Sciatic nerve (tissue), 2 donors: ENCODE data around the gene TIMM29. TPM values are rescaled to one million over a fixed set of nuclear protein-coding genes. Genes with fewer than 3 reads are reported as not detected.

Experiments used
- ATAC-seq: fragments of 200-7000 bp; cut with Tn5 transposase; one replicate; pipeline ENCODE4 v1.9.1; 2020; ENCODE audit warnings: mild to moderate bottlenecking, moderate library complexity
- DNase-seq: peaks from one replicate; pipeline ENCODE4 v3.0.0-alpha.2; 2020; ENCODE audit warnings: low spot score
- intact Hi-C: fragments of 100-400 bp; cut with DNase I; formaldehyde crosslinking; loops from one replicate; pipeline ENCODE4 v1.14.2; 2022
- total RNA-seq: library from RNA; stranded (reverse); fragmentation: NEBNext Ultra II Directional; extraction: Animal tissue kit (Norgen Biotek cat#: 25700); gene quantifications from one replicate; pipeline ENCODE4 v1.2.1, GENCODE V29; 2021
- donor health status: DM: no; HTN: no; CAD: no.
- donor health status: DM: no; HTN: no; CAD: no.

Gene TIMM29
- total RNA-seq, 1 donor from 2014 or later, result 14.4 TPM

DNA sequence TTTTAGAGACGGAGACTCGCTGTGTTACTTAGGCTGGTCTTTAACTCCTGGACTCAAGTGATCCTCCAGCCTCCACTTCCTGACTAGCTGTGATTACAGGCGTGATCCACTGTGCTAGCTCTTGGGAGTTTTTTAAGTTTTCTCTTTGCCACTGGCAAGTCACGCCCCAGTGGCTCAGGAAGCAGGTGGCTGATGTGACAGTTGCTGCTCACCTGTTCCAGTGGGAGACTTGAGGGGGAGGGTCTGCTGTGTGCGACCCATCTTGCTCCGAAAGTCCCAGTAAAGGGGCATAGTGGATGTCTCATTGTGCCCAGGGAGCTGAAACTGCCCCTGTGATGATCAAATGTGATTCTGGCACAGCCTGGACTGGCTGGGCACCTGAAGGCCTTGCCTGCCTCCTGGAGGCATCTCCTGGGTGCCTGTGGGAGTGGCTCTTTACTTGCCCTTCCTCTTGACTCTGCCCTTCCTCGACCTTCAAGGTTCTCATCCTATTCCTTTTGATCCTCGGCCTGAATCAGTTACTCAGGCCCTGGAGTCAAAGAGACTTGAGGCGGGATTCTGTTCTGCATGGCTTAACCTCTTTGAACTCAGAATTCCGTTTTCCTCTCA is 40.0 kb downstream of the TIMM29 start:
- DNase-seq, result no peak
- no peak for ATAC-seq
- intact Hi-C loops, result no loop called here

DNA sequence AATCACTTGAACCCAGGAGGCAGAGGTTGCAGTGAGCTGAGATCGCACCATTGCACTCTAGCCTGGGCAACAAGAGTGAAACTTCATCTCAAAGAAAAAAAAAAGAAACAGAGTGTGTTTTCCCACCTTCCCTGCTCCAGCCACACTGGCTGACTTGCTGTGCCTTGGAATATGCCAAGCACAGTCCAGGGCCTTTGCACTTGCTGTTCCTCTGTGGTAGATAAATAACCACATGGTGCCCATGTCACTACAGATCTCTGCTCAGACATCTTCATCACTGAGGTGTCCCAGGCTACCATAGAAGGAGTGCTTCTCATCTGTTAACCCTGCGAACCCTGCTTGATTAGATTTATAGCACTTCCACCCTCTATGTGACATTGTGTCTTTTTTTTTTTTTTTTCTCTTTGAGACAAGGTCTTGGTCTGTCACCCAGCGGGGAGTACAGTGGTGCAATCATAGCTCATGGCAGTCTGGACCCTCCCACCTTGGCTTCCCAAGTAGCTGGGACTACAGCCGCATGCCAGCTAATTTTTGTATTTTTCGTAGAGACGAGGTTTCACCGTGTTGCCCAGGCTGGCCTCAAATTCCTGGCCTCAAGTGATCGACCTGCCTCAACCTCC is 42.6 kb downstream of the TIMM29 start:
- intact Hi-C loops, result no loop called here
- no peak for DNase-seq
- no peak for ATAC-seq

DNA sequence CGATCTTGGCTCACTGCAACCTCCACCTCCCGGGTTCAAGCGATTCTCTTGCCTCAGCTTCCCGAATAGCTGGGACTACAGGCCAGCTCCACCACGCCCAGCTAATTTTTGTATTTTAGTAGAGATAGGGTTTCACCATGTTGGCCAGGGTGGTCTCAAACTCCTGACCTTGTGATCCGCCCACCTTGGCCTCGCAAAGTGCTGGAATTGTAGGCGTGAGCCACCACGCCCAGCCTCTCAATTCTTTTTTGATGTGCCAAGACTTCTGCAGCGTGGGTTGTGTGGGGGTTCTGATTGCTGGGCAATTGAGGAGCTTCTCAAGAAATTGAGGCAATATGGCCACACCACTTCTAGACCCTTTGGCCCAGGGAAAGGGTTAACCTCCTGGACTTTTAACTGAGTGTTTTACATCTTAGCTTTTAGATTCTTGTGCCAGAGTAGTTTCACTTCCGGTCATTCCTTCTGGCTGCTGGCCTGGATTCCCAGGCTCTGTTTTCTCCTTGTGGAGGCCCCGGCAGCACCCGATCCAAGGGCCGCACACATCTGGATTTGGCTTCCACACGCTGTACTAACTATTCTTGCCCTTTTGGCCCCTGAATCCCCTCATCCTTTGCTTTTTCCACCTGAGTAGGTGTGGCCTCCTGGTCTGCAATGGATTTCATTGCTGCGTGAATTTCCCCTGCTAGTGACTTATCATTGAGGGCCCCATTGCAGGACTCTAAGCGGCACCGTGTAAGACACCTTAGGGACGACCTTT is 46.9 kb downstream of the TIMM29 start:
- intact Hi-C loops, result no loop called here
- DNase-seq, result no peak
- ATAC-seq, result peak; percentile 87

DNA sequence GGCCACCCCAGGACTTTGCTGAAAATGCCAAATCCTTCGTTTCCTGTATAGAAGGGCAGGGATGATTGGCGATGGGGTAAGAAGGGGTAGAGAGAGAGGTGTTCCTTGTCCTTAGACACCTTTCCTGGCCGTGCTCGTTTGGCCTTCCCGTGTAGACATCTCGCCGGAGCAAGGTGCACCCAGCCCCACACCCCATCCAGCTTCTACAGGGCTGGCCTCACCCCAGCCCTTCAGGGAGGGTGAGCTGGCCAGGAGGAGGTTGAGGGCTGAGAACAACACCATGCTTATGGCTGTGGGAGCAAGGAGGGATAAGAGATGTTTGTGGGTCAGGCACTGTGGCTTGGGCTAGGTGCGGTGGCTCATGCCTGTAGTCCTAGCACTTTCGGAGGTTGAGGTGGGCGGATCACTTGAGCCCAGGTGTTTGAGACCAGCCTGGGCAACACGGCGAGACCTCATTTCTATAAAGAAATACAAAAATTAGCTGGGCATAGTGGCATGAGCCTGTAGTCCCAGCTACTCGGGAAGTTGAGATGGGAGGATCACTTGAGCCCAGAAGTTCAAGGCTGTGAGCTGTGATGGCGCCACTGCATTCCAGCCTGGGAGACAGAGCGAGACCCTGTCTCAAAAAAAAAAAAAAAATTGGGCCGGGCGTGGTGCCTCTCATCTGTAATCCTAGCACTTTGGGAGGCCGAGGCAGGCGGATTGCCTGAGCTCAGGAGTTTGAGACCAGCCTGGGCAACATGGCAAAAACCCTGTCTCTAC is 47.7 kb downstream of the TIMM29 start:
- intact Hi-C loops, result no loop called here
- DNase-seq, result no peak
- ATAC-seq, result peak; percentile 58

DNA sequence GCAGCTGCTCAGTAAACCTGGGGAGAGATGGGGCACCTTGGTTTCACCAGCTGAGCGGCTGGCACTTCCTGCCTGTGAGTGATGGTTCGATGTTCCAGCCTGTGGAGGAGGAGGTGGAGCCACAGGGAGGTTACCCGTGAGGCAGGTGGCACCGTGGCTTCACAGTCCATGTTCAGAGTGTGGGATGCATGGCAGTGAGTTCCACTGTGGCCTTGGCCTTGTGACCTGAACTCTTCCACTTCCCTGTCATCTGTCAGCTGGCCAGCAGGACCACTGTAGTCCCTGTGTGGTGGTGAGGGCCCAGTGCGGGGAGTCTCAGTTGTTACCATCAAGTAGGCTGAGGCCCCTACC is 49.1 kb downstream of the TIMM29 start:
- intact Hi-C loops, result no loop called here
- no peak for ATAC-seq
- DNase-seq, result no peak

Other genes starting within 250 kb of the TIMM29 start
- gene QTRT1, start 227.4 kb upstream of the TIMM29 start, total RNA-seq, result 43.8 TPM
- gene DNM2, start 210.7 kb upstream of the TIMM29 start, total RNA-seq, result 136 TPM
- gene TMED1, start 92.6 kb upstream of the TIMM29 start, total RNA-seq, result 20.0 TPM
- gene C19orf38, start 80.4 kb upstream of the TIMM29 start, total RNA-seq, result 2.7 TPM
- gene CARM1, start 57.3 kb upstream of the TIMM29 start, total RNA-seq, result 33.3 TPM
- 33.1 TPM for gene YIPF2, start 172 bp upstream of the TIMM29 start, total RNA-seq
- gene SMARCA4, start 32.2 kb downstream of the TIMM29 start, total RNA-seq, result 77.8 TPM
- 155 TPM for gene LDLR, start 160.7 kb downstream of the TIMM29 start, total RNA-seq
- gene SPC24, start 227.0 kb downstream of the TIMM29 start, total RNA-seq, result 1.3 TPM